GM21367 (cell line): ENCODE data around the gene NEURL1.
"Not testable (repeated sequence)": the region's sequence is repeated elsewhere in the genome, so short reads cannot be mapped to it uniquely, and the experiment has no call there.

Experiments used
- ATAC-seq: cut with Tn5 transposase; IDR thresholded peaks from one replicate; pipeline ENCODE4 v1.9.1; 2021; ENCODE audit not compliant: unreplicated experiment

The NEURL1 gene

GRCh38 chr10:103493916-103494877, 692 bp downstream of the NEURL1 start:
- ATAC-seq = no peak

DNA sequence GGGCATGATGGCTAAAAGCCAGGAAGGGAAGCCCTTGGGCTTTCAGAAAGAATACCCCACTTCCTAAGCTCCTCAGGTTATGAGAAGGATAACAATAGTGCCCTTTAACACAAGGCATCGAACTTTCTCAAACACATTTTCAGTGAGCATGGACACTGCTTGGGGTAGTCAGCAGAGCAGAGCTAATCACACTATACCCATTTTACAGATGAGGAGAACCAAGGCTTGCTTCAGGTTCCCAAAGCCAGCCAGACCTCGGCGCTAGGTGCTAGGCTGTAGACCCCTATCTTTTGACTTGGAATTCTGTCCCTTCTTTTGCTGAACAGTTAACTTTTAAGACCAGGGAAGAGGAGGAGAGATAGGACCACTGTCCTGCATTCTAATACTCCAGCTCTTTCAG, 1.8 kb downstream of the NEURL1 start:
- no peak for ATAC-seq

GRCh38 chr10:103497161-103497915, 3.8 kb downstream of the NEURL1 start:
- ATAC-seq = no peak

DNA sequence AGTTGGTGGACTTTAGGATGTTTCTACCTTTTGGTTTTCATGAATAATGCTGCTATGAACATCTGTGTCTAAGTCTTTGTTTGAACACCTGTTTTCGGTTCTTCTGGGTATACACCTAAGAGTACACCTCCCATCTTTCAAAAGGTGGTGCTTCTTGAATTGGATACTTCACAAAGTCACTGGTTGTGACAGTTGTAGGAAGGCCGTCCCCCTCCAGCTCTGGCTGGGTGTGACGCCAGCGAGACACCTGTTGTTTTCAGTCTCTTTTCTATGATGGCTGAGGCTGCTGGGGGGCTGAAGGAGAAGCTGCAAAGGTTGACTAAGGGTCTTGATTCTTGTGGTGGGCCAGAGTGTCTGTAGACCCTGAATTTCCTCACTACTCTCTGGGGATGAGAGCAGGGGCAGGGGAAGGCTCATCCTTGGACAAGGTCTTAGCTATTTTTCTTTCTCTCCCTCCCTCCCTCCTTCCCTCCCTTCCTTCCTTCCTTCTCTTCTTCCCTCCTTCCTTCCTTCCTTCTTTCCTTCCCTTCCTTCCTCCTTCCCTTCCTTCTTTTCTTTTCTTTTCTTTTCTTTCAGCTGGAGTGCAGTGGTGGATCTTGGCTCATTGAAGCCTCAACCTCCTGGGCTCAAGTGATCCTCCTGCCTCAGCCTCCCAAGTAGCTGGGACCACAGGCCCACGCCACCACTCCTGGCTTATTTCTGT, 5.6 kb downstream of the NEURL1 start:
- no peak for ATAC-seq

DNA sequence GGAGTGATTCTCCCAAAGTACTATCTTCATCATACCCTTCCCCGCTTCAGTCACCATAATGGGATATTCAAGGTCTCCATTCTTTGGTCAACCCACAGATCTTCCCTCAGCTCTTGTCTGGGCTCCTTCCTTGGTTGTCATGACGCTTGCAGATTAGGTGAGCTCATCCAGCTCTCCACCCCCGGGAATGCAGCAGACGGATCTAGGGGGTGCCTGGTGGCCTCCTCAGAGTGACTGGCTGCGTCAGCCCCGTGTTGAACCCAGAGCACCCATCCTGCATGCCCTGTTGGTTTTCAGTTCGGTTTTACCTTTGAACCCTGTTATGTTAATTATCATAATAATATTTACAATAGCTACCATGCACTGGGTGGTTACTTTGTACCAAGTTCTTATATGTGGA, 6.4 kb downstream of the NEURL1 start:
- ATAC-seq = no peak

GRCh38 chr10:103500481-103500880, 7.0 kb downstream of the NEURL1 start:
- no peak for ATAC-seq

DNA sequence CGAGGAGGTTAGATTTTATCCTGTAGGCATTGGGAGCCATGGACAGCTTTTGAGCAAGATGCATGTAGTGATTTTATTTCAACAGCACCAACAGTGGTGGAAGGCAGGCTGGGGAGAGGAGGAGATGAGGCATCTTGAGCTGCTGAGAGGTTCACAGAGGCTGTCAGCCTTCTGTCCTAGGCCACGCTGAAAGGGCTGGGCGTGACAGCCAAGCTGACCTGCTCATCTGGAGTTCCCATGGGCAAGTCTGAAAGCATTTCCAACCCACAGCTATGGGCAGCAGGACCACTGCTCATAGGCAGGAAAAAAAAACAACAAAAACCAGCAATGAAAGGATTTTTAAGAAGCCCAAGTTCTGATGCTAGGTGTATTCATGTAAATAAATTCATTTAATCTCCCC, 7.7 kb downstream of the NEURL1 start:
- ATAC-seq = no peak

DNA sequence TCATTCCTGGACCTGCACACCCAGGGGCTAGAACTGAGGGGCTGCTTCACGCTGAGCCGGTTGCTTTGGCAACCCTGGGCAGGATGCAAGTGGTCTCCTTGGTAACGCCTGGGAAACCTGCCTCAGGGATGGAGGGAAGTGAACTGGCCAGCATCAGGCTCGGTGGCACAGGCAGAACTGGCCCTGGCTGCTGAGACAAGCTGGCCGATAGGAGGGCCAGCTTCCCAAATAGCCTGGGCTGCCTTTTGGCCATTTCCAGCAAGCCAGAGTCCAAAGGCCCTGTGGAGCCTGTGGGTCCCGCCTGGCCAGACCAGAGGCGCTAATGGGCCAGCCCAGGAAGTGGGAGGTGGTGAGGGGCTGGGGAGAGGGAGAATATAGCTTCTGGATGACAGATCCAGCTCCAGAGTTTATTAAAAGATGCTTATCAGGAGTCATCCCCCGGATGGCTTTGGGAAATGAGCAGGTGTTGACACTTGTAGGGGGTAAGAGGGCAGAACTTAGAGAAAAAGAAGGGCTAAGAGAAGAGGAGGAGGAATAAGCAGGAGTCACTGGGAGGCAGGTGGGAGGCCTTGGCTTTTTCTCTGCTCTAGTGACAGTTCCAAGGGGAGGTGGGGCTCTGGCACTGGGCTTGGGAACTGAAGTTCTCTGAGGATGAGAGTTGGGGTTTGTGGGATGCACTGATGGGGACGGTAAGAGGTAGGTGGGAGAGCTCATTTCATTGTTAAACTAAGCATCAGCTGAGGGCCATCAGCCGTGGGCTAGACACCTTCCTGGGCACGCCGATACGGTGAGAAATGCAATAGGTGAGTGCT, 9.6 kb downstream of the NEURL1 start:
- ATAC-seq = no peak

GRCh38 chr10:103503777-103504176, 10.3 kb downstream of the NEURL1 start:
- ATAC-seq = not testable (repeated sequence)

DNA sequence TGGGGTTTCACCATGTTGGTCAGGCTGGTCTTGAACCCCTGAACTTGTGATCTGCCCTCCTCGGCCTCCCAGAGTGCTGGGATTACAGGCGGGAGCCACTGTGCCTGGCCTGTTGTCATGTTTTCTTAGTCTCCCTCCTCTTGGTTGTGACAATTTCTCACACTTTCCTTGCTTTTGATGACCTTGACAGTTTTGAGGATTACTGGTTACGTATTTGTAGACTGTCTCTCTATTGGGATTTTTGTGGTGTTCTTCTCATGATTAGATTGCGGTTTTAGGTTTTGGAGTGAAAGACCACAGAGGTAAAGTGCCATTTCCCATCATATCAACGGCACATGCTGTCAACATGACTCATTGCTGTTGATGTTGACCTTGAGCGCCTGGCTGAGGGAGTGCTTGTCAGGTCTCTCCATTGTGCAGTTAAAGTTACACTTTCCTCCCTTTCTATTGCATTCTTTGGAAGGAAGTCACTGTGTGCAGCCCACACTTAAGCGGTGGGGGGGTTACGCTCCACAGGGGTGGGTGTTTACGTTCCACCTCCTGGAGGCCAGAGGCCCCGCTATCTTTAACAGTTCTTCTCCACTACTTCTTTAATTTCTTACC, 10.8 kb downstream of the NEURL1 start:
- no peak for ATAC-seq

- ATAC-seq = no peak
Observed at GRCh38 chr10:103506061-103506460, 12.6 kb downstream of the NEURL1 start.

DNA sequence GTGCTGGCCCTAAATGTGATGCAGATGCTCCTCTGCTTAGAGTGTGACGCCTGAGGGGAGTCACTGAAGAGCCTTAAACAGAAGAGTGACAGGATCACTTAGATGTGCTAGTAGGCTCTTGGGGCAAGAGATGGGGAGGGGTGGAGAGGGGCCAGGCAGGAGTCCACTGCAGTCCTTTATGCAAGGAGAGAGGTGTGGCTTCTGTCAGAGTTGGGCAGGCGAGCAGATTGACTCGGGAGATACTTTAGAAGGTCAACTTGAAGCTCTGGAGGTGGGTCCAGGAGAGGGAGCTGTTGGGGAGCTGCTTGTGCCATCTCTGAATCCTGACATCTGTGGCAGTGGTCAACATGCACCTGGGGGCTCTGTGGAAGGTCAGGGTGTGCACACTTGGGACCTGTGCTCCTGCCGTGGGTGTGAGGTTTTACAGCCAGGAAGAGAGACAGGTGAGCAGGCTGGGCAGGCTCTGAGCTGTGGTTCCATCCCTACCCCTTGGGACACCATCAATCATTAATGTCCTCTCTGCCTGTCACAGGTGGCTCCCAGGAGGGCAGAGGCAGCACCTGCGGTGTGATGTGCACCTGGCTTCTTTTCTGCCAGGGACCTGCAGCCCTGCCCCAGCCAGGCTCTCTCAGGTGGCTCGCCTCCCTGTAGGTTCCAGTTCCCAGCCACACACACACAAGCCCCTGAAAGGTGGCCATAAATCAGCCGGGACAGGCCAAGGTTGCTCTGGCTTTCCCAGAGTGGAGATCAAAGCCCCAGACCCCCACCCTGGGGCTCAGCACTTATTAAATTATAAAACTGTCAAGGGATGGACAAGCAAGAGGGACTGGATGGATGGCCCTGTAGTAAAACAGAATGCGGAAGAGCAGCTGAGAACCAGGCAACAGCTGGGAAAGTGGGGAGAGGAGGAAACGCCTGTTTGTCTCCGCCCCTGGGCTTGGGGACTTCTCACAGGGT, 14.0 kb downstream of the NEURL1 start:
- ATAC-seq = no peak

GRCh38 chr10:103510046-103510685, 16.7 kb downstream of the NEURL1 start:
- no peak for ATAC-seq

DNA sequence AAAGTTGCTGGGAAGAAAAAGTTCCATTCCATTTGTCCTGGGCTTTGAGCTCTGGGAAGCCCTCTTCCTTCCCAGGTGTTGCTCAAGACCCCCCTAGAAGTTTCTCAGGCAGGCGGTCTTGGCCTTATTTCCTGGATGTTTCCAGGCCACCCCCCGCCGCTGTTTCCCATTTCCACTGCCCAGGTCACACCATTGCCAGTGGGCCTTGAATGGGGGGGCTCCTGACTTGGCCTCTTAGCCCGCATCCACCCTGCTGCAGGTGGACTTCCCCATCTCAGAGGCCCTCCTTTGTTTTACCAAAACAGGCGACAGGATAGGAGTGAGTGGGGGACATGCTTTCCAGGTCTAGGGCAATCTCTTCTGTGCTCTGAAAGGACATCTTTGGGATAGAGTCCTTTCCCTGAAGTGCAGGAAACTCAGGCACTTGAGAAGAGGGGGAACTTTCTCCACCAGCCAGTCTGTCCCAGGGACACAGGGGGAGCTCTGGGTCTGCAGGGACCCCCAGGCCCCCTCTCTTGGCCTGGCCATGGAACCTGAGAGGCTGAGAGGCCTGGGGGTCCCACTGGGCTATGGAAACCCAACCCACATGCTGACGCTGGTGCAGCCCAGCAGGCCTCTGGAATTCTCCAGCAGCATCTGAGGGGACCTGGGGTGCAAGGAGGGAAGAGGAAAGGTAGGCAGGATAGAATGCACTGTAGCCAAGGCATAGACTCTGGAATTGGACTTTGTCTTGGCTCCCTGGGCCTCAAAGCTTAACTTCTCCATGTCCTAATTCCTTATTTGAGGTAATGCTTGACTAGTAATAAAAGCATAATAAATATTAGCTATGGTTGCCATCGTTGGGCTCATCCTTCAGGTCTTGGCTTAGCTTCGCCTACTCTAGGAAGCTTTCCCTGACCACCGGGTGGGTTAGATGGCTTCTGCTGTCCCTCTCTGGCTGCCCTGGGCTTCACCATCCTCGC, 17.6 kb downstream of the NEURL1 start:
- no peak for ATAC-seq

- no peak for ATAC-seq
Observed at GRCh38 chr10:103512166-103512565, 18.7 kb downstream of the NEURL1 start.

GRCh38 chr10:103512591-103513379, 19.3 kb downstream of the NEURL1 start:
- no peak for ATAC-seq
